NCI-H748 treated with DMSO at 0.1 percent for 48 hours (cell line): Measurements from ENCODE around the gene CAMK2G.
"Not testable (repeated sequence)": the region's sequence is repeated elsewhere in the genome, so short reads cannot be mapped to it uniquely, and the experiment has no call there.

Experiments
- DNase-seq: peaks from one replicate; lab custom pipeline; 2025; lab: John Stamatoyannopoulos, UW

Gene CAMK2G

DNA sequence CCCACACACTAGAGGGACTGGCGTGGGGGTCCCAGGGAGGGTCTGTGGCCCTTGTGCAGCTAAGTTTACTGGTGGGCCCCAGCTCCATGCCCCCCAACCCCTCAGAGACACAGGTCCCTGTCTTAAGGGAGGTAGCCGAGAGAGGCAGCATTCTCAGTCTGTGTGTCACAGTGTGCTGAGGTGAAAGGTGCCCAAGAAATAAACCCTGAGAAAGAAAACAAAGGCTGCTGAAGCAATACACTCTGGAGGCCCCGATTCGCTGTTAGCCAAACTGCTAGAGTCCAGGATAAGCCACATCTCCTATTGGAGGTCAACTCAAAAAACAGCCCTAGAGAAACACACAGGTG lies 34.3 kb downstream of the CAMK2G start:
- DNase-seq: no peak

GRCh38 chr10:73839276-73839966 lies 34.9 kb downstream of the CAMK2G start:
- DNase-seq: no peak

- no peak for DNase-seq
These were observed 35.5 kb downstream of the CAMK2G start for GRCh38 chr10:73838827-73839226.

GRCh38 chr10:73838008-73838567 lies 36.3 kb downstream of the CAMK2G start:
- no peak for DNase-seq

GRCh38 chr10:73837072-73837471 lies 37.3 kb downstream of the CAMK2G start:
- no peak for DNase-seq

GRCh38 chr10:73836427-73836980 lies 37.9 kb downstream of the CAMK2G start:
- DNase-seq: no peak

GRCh38 chr10:73829090-73829489 lies 45.3 kb downstream of the CAMK2G start:
- not testable (repeated sequence) for DNase-seq

DNA sequence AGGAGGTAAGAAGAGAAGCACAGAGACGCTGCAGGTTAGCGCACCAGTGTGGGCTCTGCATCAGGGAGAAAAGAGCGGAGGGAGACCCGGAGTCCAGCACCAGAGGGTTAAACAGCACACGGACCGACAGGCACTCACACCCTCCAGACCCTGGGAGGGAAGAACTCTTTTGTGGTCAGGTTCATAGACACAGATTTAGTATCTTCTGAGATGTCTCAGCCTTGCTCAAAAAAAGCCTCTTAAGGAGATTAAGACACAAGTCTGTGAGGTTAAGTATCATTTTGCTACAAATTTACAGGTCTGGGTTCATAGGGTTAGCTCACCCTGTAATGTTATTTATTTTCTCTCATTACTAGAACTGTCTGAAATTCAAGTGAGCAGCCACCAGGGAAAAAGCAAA lies 46.2 kb downstream of the CAMK2G start:
- no peak for DNase-seq

DNA sequence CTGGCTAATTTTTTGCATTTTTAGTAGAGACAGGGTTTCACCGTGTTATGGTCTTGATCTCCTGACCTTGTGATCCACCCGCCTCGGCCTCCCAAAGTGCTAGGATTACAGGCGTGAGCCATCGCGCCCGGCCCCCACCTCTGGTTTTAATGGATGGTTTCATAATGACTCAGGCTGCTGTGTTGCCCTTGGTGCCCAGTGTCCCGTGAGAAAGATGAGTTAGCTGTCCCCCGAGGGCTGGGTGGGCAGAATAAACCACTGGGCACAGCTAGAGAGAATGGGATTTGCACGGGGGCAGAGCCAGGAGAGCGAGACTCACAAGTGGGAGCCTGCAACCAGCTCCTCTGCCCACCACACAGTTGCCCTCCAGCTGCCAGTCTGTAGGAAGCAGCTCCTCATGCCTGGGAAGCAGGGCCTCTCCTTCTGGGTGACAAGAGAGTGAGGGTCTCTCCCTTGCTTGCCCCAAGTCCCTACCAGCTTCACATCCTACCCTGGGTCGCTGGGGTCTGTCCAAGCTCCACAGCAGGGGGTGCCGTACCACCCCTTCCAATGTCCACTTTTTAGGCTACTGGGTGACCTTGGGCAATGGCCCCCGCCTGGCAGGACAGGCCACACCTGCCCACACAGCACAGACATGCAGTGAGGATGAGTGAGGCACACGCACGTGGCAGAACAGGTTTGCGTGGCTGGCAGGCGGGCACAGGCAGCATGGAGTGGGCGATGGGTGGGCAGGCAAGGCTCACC lies 46.8 kb downstream of the CAMK2G start:
- no peak for DNase-seq

- no peak for DNase-seq
These were observed 50.1 kb downstream of the CAMK2G start for GRCh38 chr10:73824146-73824725.

GRCh38 chr10:73823391-73823790 lies 51.0 kb downstream of the CAMK2G start:
- DNase-seq: no peak

DNA sequence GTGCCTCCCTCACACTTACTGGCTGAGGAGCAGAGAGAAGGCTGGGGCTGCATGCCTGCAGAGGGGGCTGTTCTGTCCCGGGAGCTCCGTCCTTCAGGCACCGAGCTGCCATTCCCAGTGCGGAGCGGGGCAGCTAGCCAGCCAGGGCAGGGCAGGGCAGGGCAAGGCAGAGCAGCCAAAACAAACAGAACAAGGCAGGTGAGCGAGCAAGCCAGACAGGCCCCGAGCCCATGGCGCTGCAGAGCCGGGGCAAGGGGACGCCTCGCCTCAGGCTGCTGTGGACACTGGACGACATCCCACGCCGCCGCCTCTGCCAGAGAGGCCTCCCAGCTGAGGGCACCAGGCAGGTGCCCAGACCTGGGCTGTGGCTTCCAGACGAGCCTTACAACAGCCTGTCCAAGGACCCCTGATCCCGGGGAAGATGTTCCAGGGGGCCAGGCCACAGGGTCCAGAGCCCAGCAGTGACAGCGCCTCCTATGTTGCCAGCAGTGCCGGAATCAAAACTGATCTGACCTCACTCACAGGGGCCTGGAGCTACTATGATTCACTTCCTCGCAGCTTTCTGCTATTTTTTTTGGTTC lies 54.8 kb downstream of the CAMK2G start:
- DNase-seq: no peak

- DNase-seq: no peak
These were observed 55.3 kb downstream of the CAMK2G start for GRCh38 chr10:73819081-73819480.

DNA sequence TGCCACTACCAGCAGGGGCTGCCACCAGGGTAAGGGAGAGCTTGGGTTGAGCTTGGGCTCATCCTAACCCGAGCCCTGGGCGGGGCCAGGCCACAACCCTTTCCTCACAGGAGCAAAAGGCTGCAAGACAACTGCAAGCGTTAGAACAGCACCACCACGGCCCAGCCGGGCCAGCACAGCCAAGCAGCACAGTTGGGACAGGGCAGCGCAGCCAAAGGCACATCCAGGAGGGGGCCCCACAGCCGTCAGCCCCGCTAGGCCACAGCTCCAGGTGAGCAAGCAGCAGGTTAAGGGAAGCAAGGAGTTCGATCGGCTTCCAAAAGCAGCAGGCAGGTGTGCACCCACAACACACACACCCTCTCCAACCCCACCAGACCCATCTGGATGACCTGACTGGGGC lies 56.0 kb downstream of the CAMK2G start:
- no peak for DNase-seq

DNA sequence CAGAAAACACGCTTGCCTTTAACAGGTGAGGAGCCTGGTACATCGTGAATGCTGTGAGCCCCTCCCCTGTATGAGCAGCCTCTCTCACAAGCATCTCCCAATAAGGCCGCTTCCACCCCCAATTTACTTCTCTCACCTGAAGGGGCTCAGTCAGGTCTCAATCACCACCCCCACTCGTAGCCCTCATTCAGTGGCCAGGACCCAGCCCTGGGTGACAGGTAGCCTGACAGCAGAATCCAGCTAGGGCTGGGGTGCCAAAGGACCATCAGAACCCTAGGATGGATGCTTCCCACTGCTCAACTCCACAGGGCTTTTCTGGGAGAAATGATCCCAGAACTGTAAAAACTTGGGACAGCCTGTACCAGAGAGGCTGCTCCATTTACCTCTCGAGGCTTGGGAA lies 56.5 kb downstream of the CAMK2G start:
- no peak for DNase-seq

GRCh38 chr10:73816917-73817729 lies 57.2 kb downstream of the CAMK2G start:
- no peak for DNase-seq

DNA sequence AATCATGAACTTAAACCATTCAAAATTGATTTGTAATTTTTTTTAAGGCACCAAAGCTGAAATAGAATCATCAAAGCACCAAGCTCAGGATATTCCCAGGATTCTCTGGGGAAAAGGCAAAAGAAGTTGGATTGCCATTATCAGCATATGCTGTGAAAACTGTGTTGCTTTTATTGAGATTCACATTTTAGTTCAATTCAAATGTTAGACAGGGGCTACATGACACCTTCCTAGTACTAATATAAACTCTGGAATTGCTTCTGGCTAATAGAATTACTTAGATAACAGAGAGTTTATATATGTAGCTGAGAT lies 58.7 kb downstream of the CAMK2G start:
- no peak for DNase-seq

DNA sequence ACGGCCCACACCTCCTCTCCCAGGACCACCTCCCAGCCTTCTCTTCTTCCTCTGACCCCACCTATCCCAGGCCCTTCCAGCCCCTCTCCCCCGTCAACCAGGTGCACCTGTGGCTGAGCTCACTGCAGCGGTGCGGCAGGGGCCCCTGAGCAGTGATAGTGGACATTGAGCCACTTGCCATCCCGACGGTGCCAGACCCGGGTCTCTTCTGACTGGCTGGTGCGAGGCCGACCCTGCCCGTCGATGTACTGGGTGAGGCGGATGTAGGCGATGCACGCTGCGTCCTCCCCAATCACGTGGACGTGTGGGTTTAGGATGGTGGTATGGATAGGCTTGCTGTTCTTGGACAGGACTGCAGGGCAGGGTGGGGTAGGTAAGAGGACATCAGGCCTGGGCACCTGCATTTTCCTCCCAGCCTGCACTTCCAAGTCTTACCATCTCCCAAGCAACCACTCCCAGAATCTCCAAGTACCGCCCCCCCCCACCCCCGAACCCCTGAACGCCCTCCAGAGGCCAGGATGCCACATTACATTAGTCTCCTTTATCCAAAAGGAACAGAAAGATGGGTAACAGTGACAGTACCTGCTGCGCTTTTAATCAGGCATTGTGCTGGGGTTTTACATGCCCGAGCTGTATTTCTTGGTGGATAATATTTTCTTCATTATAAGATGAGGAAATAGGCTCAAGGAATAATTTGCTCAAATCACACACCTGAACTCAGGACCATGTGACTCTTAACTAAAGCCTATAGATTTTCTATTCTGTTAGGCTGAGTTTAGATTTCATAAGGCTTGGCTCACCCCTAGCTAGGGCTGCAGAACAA lies 59.2 kb downstream of the CAMK2G start:
- no peak for DNase-seq

DNA sequence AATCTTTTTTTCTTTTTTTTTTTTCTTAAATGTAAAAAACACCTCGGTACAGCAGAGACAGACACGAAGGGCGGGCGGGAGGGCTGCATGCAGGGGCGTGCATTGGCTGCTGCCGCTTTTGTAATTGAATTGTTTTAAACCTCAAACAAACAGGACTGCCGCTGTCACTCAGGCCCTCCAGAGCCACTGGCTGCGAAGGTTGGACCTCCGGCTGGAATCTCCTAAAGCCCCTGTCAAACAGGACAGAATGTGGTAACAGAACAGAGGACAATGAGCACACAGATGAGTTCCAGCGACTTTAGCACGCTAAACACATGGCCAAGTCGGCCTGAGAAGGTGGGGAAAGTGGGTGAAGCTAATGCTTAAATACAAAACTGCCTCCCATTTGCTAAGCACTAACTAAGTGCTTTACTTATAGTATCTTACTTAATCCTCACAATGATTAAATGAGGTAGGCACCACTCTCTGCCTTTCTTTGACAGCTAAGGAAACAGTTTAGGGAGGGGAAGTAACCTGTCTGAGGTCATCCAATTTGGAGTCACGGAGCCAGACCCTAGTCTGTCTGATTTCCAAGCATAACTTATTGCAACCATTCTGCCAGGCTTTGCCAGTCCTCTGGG lies 60.0 kb downstream of the CAMK2G start:
- no peak for DNase-seq

DNA sequence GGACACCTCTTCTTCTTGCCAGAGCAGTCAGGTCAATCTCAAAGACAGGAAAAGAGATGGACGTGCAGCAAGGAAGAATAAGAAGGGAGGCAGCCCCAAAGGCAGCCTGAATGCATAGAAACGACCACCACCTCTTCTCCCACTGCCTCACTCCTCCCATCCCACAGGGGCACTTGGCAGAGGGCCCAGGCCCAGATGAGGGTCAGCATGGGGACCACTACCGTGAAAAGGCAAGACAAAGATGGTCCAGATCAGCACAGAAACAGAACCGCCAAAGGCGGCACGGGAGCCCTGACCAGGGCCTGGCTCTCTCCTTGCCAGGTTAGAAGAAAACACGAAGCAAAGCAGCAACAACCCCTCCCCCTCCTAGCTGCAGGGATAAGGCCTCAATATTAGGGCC lies 61.0 kb downstream of the CAMK2G start:
- DNase-seq: no peak
